Natural killer cell (primary cell): ENCODE data around the gene GINM1. TPM values are rescaled to one million over a fixed set of nuclear protein-coding genes. Genes with fewer than 3 reads are reported as not detected.

ENCODE experiments used
- ATAC-seq, 3 donors: fragments of 150-1000 bp in 2 of 3; fragments of 200-7000 bp in 1 of 3; cut with Tn5 transposase; 1 replicate in 1 of 3; 2 replicates in 2 of 3; pipeline ENCODE4 v1.10.0; 2021; ENCODE audit warnings: mild to moderate bottlenecking in 2 of 3, moderate library complexity in 2 of 3
- DNase-seq, 2 donors: peaks; one replicate each; pipeline versions ENCODE4 v3.0.0 to v3.0.0-alpha.2; 2013 to 2021; ENCODE audit warnings: mixed read lengths in 1 of 2
- H3K27ac ChIP-seq: one replicate; pipeline ENCODE4 v1.5.1; 2013; ENCODE audit warnings: mild to moderate bottlenecking, low read length
- H3K27me3 ChIP-seq: one replicate; pipeline ENCODE4 v1.6.1; 2013; ENCODE audit warnings: low read length; ENCODE audit not compliant: control insufficient read depth, insufficient read depth
- H3K36me3 ChIP-seq: one replicate; pipeline ENCODE4 v1.6.1; 2013; ENCODE audit warnings: low read length; ENCODE audit not compliant: control insufficient read depth, insufficient read depth
- H3K4me1 ChIP-seq: one replicate; pipeline ENCODE4 v1.6.1; 2013; ENCODE audit warnings: low read length; ENCODE audit not compliant: control insufficient read depth, insufficient read depth
- H3K4me3 ChIP-seq: one replicate; pipeline ENCODE4 v1.5.1; 2013; ENCODE audit warnings: low read length
- H3K9me3 ChIP-seq: one replicate; pipeline ENCODE4 v1.6.1; 2013; ENCODE audit warnings: low read length; ENCODE audit not compliant: control insufficient read depth, insufficient read depth
- H3K27ac Mint-ChIP-seq, 2 donors: one replicate each; pipeline ENCODE4 v1.8.0; 2022; ENCODE audit warnings: mild to moderate bottlenecking in 2 of 2, mixed read lengths in 2 of 2, moderate library complexity in 1 of 2
- H3K27me3 Mint-ChIP-seq, 2 donors: one replicate each; pipeline ENCODE4 v1.8.0; 2022; ENCODE audit warnings: low read depth in 2 of 2, mixed read lengths in 2 of 2
- H3K36me3 Mint-ChIP-seq: one replicate; pipeline ENCODE4 v1.8.0; 2022; ENCODE audit warnings: mixed read lengths
- H3K4me1 Mint-ChIP-seq, 2 donors: one replicate each; pipeline ENCODE4 v1.8.0; 2022; ENCODE audit warnings: mixed read lengths in 2 of 2
- H3K4me3 Mint-ChIP-seq: one replicate; pipeline ENCODE4 v1.8.0; 2022; ENCODE audit warnings: mild to moderate bottlenecking, moderate library complexity, mixed read lengths
- H3K9me3 Mint-ChIP-seq, 2 donors: one replicate each; pipeline ENCODE4 v1.8.0; 2022; ENCODE audit warnings: mixed read lengths in 2 of 2
- WGBS: methylation state at CpG from one replicate; pipeline ENCODE4 v1.1.7; 2013; ENCODE audit warnings: missing lambda C conversion rate; ENCODE audit not compliant: insufficient coverage; 5-methylcytosine and 5-hydroxymethylcytosine counted together
- intact Hi-C: fragments of 100-400 bp; cut with micrococcal nuclease; formaldehyde crosslinking; loops from one replicate; pipeline ENCODE4 v1.14.2; 2022
- total RNA-seq, 4 donors: library from RNA; stranded (reverse); fragments of 120-200 nt in 1 of 4; gene quantifications; one replicate each; pipeline versions ENCODE4 v1.2.3 to v1.2.4, GENCODE V29; 2013 to 2022
- TF ChIP-seq, protein P1 (sequence below): fragments of 200-600 bp; IDR thresholded peaks from one replicate; pipeline ENCODE4 v1.8.0; 2022; ENCODE audit warnings: antibody characterized with exemption

GINM1 gene
- total RNA-seq, 3 donors from 2014 or later (not counting 1 experiment from before 2014, with no cell fraction given), result 19.0 to 25.9 (median 21.6) TPM

DNA sequence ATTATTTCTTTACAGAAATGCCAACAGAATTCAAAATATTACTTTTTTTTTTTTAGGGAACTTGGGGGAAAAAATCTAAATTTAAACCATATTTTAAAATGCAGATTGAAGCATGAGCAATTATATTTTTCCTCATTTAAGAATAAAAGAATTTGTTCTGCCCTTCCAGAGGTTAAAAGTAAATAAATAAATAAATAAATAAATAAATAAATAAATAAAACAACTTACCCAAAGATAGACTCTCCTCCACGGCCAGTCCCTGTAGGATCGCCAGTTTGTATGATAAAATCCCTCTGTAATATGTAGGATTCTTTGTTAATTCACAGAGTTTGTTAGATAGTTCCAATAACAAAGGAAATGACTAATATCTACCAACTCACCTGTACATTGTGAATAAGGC lies 25.0 kb upstream of the GINM1 start:
- H3K9me3 Mint-ChIP-seq, result no peaks in the 10 kb centered on the region
- Histone ChIP-seq H3K4me3 (no peak overlapping the region), H3K27me3 (no peaks in the 10 kb centered on the region), H3K9me3 (no peaks in the 10 kb centered on the region), H3K4me1 (peaks cover 10% of the 10 kb centered on the region), H3K36me3 (peaks cover 43% of the 10 kb centered on the region), H3K27ac (no peak overlapping the region)
- DNase-seq (no peak), ATAC-seq (no peak)
- peaks cover 33 to 38% of the 10 kb centered on the region in 2 donors for H3K4me1 Mint-ChIP-seq
- intact Hi-C loops, result no loop called here
- no peak overlapping the region for H3K4me3 Mint-ChIP-seq
- TF ChIP-seq, protein P1, sequence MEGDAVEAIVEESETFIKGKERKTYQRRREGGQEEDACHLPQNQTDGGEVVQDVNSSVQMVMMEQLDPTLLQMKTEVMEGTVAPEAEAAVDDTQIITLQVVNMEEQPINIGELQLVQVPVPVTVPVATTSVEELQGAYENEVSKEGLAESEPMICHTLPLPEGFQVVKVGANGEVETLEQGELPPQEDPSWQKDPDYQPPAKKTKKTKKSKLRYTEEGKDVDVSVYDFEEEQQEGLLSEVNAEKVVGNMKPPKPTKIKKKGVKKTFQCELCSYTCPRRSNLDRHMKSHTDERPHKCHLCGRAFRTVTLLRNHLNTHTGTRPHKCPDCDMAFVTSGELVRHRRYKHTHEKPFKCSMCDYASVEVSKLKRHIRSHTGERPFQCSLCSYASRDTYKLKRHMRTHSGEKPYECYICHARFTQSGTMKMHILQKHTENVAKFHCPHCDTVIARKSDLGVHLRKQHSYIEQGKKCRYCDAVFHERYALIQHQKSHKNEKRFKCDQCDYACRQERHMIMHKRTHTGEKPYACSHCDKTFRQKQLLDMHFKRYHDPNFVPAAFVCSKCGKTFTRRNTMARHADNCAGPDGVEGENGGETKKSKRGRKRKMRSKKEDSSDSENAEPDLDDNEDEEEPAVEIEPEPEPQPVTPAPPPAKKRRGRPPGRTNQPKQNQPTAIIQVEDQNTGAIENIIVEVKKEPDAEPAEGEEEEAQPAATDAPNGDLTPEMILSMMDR, result no peak
- H3K36me3 Mint-ChIP-seq, result peaks cover 4% of the 10 kb centered on the region
- no peaks in the 10 kb centered on the region for H3K27me3 Mint-ChIP-seq
- H3K27ac Mint-ChIP-seq, result no peak overlapping the region
- no CpG with 5 or more reads among the region's 2 CpGs for WGBS

DNA sequence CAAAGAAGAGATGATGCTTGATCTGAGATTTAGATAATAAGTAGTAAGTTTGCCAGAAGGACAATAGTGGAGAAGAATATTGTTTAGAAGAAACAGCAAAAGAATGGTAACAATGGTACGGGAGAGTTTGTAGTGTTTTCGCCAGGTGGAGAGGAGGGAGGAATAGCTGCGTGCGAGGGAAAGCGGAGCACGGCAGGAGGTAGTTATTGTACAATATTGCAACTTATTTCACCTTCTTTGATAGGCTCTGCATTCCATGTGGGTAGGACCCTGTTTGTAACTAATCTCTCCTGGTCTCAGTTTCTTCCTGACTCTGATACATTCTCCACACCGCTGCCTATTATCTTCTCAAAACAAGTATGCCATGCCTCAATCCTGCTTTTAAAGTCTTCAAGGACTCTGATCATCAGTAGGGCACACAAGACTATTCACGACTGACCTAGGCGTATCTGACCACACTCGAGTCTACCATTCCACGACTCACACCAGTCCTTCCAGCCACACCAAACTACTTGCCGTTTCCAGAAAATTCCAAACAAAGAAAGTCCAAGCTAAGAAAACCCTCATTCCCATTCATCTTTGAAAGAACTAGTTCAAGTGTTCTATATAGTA lies 21.4 kb upstream of the GINM1 start:
- TF ChIP-seq, protein P1, result no peak
- Mint-ChIP-seq H3K36me3 (no peaks in the 10 kb centered on the region), H3K4me1 (peaks cover 41 to 42% of the 10 kb centered on the region in 2 donors), H3K4me3 (peak overlapping the region; percentile 97), H3K27ac (peak overlapping the region; percentile 91 to 96), H3K9me3 (no peaks in the 10 kb centered on the region), H3K27me3 (no peaks in the 10 kb centered on the region)
- intact Hi-C loops, result loop anchor here (5.0 kb wide), 1 partner anchor 203 kb away; the partner anchor contains the start of genes NUP43 and PCMT1
- H3K27me3 ChIP-seq, result no peaks in the 10 kb centered on the region
- no peak for DNase-seq
- peak overlapping the region; percentile 99 for H3K27ac ChIP-seq
- 48% methylated on average over 12 of the region's 12 CpGs for WGBS
- peaks cover 15% of the 10 kb centered on the region for H3K4me1 ChIP-seq
- peak overlapping the region; percentile 99 for H3K4me3 ChIP-seq
- H3K9me3 ChIP-seq, result no peaks in the 10 kb centered on the region
- no peak for ATAC-seq
- H3K36me3 ChIP-seq, result peaks cover 13% of the 10 kb centered on the region

DNA sequence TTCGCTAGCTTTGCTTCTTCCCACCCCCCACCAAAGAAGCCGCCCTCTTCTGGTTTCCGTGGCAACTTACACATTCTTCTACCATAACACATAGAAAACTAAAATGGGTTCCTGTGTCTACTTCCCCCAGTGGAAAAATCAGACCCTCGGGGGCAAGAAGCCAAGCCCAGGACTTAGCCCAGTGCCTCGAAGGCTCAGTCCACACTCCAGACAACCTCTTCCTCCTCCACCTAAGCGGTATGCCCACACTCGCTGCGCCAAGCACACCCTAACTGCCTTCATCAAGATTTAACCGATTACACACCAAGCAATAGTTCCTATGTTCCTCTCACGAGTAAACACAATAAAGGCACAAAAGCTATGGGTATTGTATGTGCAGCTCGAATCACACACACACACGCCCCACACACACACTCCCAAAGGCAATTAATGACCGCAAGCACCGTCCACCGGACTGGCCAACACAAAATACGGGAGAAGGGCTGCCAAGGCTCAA lies 20.9 kb upstream of the GINM1 start:
- no peaks in the 10 kb centered on the region for H3K27me3 Mint-ChIP-seq
- no peaks in the 10 kb centered on the region for H3K36me3 Mint-ChIP-seq
- intact Hi-C loops, result loop anchor here (5.0 kb wide), 1 partner anchor 202 kb away; the partner anchor contains the start of genes NUP43 and PCMT1
- peaks cover 8% of the 10 kb centered on the region for H3K36me3 ChIP-seq
- H3K4me3 Mint-ChIP-seq, result peak overlapping the region; percentile 97
- peaks cover 41 to 42% of the 10 kb centered on the region in 2 donors for H3K4me1 Mint-ChIP-seq
- ATAC-seq (peak; percentile 35 to 59 (median 56)), DNase-seq (peak; percentile 55 to 85)
- peak overlapping the region; percentile 91 to 96 for H3K27ac Mint-ChIP-seq
- TF ChIP-seq, protein P1, result no peak
- under 1% methylated on average over 16 of the region's 16 CpGs for WGBS
- peaks cover 15% of the 10 kb centered on the region for H3K4me1 ChIP-seq
- H3K9me3 Mint-ChIP-seq, result no peaks in the 10 kb centered on the region
- peak overlapping the region; percentile 99 for H3K4me3 ChIP-seq
- H3K27ac ChIP-seq, result peak overlapping the region; percentile 99
- no peaks in the 10 kb centered on the region for H3K27me3 ChIP-seq
- no peaks in the 10 kb centered on the region for H3K9me3 ChIP-seq
